Esophagus squamous epithelium (tissue), 4 donors: Measurements from ENCODE around the gene ZNF577.

Source experiments
- POLR2A ChIP-seq, 4 donors: fragments of 450-650 bp; IDR thresholded peaks; one replicate each; pipeline ENCODE4 v1.6.1; 2017; ENCODE audit warnings: antibody characterized with exemption in 4 of 4, mild to moderate bottlenecking in 4 of 4, moderate library complexity in 3 of 4
- TF ChIP-seq, protein P1 (sequence below), 6 experiments: fragments of 450-650 bp in 4 of 6; fragments of 200-600 bp in 2 of 6; sonication (generic) in 2 of 6; IDR thresholded peaks; one replicate each; pipeline ENCODE4 v1.5.1; 2016 to 2019; ENCODE audit warnings: antibody characterized with exemption in 6 of 6, mild to moderate bottlenecking in 4 of 6, moderate library complexity in 4 of 6

DNA sequence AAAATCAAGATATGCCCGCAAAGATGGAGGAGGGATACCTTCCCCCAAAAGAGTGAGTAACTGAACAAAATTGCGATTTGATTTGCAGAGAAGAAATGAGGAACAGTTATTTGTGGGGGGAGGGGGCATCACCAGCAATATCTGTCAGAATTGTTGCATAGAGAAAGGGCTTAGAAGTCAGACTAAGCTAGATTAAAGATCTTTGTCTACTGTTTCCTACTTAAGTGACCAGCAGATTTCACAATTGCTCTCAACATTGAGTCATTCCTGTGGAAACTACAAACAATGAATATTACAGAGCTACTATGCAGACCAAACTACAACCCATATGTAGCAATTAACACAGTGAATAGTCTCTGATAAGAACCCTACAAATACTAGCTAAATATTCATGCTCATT is 65.4 kb downstream of the ZNF577 start:
- TF ChIP-seq POLR2A (IDR thresholded peaks at IDR 0.05): no peak
- TF ChIP-seq, protein P1, sequence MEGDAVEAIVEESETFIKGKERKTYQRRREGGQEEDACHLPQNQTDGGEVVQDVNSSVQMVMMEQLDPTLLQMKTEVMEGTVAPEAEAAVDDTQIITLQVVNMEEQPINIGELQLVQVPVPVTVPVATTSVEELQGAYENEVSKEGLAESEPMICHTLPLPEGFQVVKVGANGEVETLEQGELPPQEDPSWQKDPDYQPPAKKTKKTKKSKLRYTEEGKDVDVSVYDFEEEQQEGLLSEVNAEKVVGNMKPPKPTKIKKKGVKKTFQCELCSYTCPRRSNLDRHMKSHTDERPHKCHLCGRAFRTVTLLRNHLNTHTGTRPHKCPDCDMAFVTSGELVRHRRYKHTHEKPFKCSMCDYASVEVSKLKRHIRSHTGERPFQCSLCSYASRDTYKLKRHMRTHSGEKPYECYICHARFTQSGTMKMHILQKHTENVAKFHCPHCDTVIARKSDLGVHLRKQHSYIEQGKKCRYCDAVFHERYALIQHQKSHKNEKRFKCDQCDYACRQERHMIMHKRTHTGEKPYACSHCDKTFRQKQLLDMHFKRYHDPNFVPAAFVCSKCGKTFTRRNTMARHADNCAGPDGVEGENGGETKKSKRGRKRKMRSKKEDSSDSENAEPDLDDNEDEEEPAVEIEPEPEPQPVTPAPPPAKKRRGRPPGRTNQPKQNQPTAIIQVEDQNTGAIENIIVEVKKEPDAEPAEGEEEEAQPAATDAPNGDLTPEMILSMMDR (IDR thresholded peaks at IDR 0.05): no peak
